GM21825 (cell line): ENCODE data around the gene HNRNPM.

Source experiments
- ATAC-seq: cut with Tn5 transposase; IDR thresholded peaks from one replicate; pipeline ENCODE4 v1.9.1; 2021; ENCODE audit warnings: mild to moderate bottlenecking, moderate library complexity; ENCODE audit not compliant: unreplicated experiment

The HNRNPM gene

DNA sequence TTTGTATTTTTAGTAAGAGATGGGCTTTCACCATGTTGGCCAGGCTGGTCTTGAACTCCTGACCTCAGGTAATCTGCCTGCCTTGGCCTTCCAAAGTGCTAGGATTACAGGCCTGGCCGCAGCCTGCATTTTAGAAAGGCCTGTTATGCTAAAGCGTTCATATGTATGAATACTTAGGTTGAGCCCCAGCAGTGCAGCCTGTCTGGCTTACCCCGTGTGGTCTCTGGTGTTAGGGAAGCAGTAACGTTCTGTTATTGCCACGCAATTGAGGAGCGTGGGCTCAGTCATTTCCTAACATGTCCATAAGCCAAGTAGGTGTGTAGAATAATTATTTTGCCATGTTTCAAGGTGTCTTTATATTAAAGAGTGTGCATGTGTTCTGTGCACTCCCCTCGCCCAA lies 14.3 kb downstream of the HNRNPM start:
- ATAC-seq: no peak

DNA sequence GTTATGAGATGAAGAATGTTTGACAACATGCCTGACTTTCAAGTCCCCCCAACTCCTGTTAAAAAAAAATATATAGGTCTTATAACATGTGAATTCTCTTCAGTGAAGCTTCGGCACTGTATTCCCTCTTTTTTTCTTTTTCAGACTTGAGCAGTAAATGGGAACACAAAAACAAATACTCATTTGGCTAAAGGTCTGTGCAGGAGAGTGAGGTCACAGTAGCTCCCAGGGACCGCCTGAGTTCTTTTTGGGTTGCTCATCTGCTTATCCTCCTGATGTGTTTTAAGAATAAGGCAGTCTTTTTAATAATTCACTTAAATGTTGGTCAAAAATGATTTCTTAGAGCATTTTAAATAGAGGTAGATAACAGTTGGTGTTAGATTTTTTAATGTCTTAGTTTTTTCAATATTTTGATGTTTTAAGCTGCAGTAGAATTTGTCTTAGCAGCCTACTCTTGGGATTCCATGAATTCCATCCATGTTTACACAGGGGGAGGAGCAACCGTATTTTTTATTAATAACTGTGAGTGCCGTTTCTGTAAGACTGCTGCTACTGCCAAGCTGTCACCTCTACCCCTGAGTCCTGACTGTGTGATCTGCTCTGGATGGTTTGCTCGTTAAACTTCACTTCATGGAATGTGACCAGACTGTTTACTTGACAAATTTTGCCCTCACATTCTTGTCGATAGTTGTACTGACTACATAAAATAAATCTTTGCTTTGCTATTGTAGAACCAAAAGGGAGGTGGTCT lies 14.9 kb downstream of the HNRNPM start:
- ATAC-seq: no peak

DNA sequence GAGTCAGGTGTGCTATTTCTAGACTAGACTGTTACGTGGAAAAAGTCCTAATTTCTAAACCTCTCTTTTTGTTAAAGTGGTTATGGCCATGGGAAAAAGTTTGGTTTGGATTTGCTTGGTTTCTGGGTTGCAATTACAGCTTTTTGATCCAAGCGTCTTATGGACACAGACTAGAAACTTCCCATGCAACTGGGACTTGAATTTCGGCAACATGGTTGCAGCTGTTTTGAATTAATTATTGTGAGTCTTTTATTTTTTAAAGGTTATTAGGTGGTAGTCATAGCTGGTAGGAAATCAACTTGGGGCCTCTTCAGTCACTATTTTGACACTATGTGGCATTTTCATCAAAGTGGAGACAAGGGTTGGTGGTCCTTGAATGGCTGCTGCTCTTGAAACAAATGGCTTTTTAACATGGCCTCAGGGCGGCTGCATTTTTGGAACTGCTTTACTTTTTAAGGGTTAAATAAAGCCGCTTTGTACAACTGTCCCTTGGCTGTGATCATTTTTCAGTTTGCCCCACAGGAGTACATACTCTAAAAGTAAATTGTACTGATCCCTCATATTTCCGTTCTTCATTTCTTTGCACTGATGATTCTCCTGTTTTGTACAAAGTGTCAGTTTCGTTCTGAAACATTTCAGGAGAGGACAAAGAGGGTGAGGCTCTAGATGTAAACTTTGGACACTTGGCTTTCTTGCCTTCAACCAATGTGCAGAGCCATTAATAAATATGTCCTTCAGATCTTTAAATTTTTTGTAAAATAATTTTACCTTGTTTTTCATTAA lies 15.9 kb downstream of the HNRNPM start:
- no peak for ATAC-seq

DNA sequence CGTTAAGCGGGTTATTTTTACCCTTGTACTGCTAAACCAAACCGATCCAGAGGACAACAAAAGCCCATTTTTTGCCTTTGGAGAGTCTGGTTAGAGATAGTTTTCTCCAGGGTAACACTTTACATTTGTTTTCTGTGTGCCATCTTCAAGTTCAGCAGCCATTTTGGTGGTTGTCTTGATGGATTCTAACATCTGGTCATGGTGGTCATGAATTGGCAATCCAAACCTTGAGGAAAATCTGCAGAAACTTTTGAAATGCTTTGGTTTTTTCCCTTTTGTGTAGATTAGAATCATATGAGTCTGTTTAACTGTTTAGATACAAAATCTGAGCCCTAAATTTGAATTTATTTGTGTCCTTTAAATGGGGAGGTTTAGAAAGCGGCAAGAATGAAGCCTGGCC lies 16.6 kb downstream of the HNRNPM start:
- no peak for ATAC-seq

DNA sequence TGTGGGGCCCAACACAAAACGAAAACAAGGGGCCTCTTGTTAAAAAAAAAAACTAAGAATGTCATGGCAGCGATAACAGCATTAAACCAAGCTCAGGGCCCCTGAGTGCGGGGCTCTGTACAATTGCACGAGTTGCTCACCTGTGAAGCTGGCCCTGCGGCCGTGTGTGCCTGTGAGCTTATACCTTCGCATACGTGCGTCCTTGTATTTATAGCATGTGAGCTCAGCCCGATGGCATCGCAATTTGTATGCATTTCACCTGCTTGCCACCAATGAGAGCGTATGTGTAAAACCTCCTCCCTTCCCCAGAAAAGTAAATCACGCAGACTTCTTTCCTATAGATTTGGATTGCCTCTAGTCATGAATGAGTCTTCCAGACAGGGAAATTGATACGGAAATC lies 17.1 kb downstream of the HNRNPM start:
- no peak for ATAC-seq

DNA sequence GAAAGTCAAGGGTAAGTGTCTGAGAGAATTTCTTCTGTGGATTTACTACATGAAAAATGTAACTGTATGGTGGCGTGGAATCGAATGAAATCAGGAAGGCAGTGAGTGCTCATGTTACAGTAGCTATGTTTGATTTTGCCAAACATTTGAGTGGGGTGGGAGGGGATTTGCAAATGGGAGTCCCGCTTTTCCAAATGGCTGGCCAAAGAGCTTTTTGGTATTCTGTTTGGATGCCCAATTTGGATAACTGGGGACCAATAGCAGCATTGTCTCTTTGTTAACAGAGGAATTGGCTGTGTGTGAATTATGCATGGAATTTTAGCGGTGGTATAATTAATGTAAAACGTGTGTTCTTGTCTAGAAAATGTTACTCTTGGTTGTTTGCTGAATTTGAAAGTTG lies 17.8 kb downstream of the HNRNPM start:
- no peak for ATAC-seq

DNA sequence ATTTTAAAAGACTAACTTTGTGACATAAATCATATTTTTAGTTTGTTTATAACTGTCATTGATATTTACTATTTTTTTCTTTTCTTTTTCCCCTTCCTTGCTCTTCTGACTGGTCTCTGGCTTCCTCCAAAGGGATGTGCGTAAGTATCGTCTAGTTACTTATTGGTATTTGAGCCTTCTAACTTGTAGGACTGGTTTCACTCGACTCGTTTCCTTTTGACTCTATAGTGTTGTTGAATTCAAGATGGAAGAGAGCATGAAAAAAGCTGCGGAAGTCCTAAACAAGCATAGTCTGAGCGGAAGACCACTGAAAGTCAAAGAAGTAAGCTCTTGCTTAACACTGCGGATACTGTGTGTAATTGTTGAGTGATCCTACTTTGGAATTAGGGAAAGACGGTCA lies 18.6 kb downstream of the HNRNPM start:
- ATAC-seq: no peak

DNA sequence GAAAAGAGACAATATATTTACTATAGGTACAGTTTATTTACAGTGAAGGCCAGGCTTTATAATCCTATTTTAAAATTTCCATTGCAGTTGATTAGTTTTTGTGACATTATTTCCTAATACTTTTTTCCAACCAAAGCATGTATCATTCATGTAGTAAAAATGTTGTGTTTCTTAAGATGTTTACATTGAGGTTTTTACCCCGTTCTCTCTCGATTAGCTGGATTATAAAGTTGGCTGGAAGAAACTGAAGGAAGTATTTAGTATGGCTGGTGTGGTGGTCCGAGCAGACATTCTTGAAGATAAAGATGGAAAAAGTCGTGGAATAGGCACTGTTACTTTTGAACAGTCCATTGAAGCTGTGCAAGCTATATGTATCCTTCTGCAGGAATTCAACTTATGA lies 21.2 kb downstream of the HNRNPM start:
- no peak for ATAC-seq

DNA sequence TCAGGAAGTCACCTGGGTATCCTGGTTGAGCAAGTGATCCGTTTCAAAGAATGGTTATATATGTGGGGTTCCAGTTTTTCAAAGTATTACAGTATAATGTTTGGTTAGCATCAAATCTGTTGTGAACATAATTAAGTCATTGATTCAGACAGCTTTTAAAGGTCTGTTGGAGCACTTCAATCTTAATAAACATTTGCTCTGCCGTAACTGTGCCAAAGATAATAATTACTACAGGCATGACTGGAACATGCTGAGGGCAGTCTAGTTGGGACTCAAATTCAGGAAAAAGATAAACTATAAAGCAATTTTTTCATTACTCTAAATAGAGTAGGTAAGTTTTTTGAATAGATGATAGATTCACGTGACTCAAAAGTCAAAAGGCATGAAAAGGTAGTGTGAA lies 23.3 kb downstream of the HNRNPM start:
- ATAC-seq: no peak

DNA sequence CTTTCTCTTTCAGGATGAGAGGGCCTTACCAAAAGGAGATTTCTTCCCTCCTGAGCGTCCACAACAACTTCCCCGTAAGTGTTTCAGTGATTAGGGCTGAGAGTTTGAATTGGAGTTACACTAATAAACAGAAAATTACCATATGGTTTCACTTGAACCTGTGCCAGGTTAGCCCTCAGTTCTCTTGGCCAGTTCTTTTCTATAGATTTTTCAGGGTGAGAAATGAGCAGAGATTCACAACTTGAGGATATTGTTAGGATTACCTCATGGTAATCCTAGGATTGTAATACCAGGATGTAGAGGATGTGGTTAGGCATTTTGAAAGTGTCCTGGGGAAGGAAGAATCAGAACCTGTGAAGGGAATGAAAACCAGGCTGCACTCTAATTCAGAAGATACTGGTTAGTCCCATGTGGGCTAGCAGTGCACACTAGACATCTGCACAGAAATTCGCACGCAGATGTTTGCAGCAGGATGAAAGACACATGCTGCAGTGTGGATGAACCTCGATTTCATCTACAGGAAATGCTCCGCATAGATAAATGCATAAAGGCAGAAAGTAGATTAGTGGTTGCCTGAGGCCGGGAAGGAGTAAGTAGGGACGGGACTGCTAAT lies 24.1 kb downstream of the HNRNPM start:
- no peak for ATAC-seq

DNA sequence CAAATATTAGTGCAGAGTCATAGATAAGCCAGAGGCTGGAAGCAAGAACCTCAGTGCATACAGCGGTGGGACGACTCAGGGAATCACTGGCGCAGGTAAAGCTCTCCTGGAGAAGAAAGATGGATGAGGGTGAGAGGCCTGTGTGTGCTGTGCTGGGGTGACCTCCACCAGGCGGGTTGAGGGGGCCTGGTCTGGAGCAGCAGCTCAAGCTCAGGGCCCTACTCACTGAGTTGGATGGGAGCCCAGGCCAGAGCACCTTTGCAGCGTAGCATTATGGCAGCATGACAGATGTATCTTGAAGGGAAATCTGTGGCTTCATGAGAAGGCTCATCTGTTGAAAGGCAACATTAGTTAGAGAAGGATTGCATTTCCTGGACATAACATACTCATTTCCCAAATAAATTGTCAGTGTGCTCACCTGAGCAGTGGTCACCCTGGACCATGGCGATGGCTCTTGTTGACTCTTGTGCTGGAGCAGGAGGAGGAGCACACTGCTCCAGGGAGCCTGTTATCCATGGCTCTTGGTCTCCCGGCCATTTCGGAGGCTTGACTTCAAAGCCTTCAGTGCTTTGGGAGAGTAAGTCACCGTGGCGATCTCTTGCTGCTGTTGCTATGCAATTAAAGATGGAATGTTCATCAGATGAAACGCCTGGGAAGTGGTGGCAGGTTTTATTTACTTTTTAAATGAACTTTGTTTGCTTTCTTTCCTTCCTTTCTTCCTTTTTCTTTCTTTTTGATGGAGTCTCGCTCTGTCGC lies 25.0 kb downstream of the HNRNPM start:
- ATAC-seq: no peak

DNA sequence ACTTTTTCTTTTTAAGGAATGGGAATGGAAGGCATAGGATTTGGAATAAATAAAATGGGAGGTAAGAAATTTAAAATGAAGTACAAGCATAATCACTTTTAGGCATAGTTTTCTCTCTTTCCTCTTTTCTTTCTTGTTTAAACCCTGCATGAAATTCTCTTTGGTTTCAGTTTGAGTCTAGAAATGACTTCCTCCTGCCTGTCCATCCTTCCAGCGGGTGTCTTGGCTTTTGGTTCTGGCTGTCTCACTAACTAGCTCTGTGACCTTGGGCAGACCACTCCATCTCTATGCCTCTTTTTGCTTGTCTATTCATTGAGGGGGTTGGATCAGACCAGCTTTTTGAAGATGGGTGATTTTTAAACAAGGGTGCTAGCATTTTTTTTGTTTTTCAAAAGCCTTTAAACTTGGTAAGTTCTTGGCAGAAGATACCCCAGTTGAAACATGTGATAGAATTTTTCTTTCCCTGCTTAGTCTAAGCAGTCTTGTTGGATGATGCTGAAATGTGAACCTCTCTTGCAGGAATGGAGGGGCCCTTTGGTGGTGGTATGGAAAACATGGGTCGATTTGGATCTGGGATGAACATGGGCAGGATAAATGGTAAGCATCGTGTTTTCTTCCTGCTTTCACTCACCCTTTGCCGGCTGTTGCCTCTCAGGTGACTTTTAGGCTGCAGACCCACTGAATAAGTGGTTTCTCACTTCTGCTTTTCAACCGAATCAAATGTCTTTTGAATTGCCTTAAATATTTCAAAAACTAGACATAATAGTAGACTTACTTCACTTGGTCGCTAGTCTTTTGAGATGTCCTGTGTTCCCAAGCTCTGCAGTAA lies 29.1 kb downstream of the HNRNPM start:
- peak; percentile 52 for ATAC-seq

DNA sequence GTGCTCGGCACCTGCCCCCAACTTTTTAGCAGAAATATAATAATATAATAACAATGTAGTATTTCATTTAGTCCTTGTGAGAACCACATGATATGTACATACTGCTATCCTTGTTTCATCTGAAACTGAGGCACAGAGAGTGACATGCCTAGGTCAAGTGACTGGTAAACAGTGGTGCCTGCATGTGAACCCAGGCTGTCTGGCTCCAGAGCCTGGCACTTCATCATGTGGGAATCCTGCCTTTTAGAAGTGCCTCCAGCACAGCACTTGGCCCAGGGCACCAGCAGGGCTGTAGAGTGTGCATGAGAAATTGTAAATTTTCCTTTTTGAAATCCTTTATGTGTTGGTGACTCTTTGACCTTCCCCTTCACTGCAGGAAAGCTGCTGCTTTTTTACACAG lies 30.2 kb downstream of the HNRNPM start:
- no peak for ATAC-seq

DNA sequence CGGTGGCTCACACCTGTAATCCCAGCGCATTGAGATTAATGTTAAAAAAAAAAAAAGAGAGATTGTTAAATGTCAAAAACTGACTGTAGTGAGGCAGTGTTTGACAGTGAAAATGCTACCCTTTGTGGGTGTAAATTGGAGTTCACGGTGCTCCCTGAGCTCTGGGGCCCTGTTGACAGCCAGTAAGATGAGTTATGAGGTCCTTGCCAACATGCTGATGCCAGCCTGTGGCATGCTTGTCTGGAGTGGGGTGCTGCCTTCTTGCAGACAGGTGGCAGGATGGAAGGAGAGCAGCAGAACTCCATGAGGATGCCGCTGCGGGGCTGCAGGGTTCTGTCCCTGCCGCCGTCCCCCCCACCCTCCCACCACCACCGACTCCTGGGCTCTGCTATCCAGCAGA lies 31.7 kb downstream of the HNRNPM start:
- ATAC-seq: no peak

DNA sequence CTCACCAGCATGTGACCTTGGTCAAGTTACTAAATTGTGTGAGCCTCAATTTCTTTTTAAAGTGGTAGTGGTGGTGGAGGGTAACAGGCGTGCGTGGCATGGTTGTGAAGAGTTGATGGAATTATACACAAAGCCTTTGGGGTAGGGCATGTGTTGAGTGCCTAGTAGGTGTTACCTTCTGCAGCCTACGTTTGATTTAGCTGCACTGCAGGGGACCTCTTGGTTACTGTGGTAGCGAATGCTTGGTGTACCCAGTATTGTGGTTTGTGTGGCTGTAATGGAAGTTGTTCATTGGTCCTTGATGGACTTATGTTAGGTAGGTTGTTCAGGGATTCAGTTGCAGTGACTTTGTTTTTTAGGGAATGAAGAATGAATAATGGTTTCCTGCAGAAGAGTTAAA lies 33.1 kb downstream of the HNRNPM start:
- ATAC-seq: no peak

DNA sequence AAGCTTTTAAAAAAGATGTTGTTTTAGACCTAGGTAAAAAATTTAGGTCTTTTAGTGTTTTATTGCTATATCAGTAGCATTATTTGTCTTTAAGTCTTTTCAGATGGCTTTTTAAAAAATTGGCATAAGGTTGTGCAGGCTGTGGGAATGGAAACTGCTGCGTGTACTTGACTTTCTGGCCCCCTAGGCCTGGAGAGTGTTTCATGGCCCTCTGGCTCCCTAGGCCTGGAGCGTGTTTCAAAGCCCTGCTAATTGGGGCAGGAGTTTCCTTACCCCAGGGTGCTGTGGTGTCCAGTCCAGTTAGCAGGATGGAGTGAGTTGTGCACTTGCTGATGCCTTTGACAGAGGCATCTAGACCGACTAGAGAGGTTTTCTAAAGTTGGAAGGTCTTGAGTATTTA lies 33.8 kb downstream of the HNRNPM start:
- ATAC-seq: no peak

DNA sequence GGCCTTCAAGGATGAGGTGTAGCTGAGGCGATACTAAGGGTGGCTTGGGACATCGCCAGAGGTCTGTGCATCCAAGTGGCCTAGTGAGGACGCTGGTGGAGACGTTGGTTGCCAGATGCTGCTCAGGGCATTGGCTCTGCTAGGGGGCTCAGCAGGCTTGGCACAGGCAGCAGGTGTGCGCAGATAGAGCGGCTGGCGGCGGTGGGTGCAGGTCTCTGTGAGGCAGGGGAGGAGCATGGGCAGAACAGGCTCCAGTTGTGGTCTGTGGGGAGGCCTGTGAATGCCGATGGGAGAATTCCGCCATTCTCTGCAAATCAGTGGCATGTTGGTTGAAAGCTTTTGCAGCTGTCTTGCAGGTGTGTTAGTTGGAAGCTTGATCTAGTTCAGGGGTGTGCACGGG lies 36.4 kb downstream of the HNRNPM start:
- no peak for ATAC-seq

DNA sequence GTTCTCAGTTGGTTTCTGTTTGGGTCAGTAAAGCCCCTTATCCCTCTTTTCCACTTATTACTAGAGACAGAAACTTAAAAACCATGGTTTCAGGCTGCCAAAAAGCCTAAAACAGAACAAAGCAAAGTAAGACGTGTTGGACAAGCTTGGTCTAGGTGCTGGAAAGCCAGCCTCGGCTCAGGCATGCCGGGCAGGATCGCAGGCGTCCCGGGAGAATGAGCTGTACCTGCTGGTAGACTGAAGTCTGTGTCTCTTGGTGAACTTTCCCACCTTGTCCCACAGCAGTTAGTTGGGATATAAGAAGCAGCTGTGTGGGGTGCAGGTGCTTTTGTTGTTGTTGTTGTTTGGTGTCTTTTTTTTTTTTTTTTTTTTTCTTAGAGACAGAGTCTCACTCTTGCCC lies 36.8 kb downstream of the HNRNPM start:
- ATAC-seq: no peak

DNA sequence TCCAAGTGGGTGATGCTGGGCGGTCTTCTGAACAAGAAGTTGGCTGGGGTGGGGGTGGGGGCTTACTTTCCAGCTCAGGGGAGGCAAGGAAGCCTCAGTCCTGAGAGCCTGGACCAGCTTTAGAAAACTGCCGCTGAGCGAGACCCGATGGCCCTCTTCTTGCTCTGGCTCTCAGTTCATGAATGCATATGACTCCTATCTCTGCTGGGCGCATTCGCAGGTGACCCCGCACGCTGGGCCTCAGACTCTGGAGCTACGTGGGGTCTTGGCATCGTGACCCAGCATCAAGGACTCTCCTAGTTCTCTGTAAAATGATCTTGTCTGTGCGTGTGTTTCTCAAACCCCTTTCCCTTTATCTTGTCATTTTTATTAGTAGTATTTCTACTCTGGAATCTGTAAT lies 37.9 kb downstream of the HNRNPM start:
- no peak for ATAC-seq

DNA sequence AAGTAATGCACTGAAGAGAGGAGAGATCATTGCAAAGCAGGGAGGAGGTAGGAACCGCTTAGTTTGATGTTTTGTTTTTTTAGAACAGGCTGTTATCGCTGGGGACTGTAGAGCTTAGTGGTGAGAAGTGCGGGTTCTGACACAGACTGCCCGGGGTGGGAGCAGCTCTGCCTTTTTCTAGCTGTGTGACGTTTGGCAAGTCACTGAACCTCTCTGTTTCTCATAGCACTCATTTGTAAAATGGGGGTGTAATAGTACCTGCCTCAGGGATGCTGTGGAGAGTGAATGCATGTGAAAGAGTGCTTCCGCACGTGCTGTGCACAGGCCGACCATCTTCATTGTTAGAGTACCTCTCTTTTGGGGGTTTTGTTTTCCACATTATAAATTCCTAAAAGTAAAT lies 38.4 kb downstream of the HNRNPM start:
- no peak for ATAC-seq
